Esophagus muscularis mucosa (tissue), 4 donors: Measurements from ENCODE around the gene PTPRN2.

Experiments used
- EP300 ChIP-seq: sonication (generic); formaldehyde crosslinking; IDR thresholded peaks from one replicate; pipeline ENCODE4 v1.6.1; 2017; ENCODE audit warnings: antibody characterized with exemption
- POLR2A ChIP-seq: fragments of 450-650 bp; IDR thresholded peaks from one replicate; pipeline ENCODE4 v1.6.1; 2017; ENCODE audit warnings: antibody characterized with exemption, moderate library complexity, mild to moderate bottlenecking, low read depth
- TF ChIP-seq, protein P1 (sequence below), 3 experiments: fragments of 200-600 bp in 2 of 3; fragments of 450-650 bp in 1 of 3; sonication (generic) in 2 of 3; IDR thresholded peaks; one replicate each; pipeline ENCODE4 v1.5.1; 2017 to 2019; ENCODE audit warnings: antibody characterized with exemption in 3 of 3, mild to moderate bottlenecking in 2 of 3, moderate library complexity in 1 of 3

DNA sequence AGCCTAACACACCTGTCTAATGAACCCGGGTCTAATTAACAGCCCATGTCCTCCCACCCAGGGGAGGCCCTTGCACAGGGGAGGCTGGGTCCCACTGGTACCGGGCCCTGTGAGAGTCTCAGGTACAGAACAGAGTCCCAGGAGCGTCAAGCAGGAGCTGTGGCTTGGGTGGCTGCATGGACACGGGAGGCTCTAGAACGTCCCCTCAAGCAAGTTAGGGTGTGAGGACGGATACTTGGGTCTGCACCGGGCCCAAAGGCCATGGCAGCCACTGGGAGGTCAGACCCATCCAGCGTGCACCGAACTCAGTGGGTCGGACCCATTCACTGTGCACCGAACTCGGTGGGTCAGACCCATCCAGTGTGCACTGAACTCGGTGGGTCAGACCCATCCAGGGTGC is 941.1 kb downstream of the PTPRN2 start:
- TF ChIP-seq EP300 = no peak
- TF ChIP-seq, protein P1, sequence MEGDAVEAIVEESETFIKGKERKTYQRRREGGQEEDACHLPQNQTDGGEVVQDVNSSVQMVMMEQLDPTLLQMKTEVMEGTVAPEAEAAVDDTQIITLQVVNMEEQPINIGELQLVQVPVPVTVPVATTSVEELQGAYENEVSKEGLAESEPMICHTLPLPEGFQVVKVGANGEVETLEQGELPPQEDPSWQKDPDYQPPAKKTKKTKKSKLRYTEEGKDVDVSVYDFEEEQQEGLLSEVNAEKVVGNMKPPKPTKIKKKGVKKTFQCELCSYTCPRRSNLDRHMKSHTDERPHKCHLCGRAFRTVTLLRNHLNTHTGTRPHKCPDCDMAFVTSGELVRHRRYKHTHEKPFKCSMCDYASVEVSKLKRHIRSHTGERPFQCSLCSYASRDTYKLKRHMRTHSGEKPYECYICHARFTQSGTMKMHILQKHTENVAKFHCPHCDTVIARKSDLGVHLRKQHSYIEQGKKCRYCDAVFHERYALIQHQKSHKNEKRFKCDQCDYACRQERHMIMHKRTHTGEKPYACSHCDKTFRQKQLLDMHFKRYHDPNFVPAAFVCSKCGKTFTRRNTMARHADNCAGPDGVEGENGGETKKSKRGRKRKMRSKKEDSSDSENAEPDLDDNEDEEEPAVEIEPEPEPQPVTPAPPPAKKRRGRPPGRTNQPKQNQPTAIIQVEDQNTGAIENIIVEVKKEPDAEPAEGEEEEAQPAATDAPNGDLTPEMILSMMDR (IDR thresholded peaks at IDR 0.05) = no peak
- TF ChIP-seq POLR2A = no peak
